Posterior vena cava (tissue), 2 donors: ENCODE data around the gene IMPG1. TPM values are rescaled to one million over a fixed set of nuclear protein-coding genes. Genes with fewer than 3 reads are reported as not detected.

ENCODE experiments used
- DNase-seq: peaks from one replicate; pipeline ENCODE4 v3.0.0-alpha.2; 2020; ENCODE audit warnings: low spot score
- intact Hi-C, 2 donors: fragments of 100-400 bp; cut with DNase I; formaldehyde crosslinking; loops; one replicate each; pipeline versions ENCODE4 v1.14.1 to v1.14.2; 2022 to 2023
- total RNA-seq, 2 donors: library from RNA; stranded (reverse); fragmentation: NEBNext Ultra II Directional; extraction: Animal tissue kit (Norgen Biotek cat#: 25700); gene quantifications; one replicate each; pipeline ENCODE4 v1.2.1, GENCODE V29; 2021
- donor health status: DM: yes; HTN: yes; CAD: no.
- donor health status: DM: yes; HTN: yes; CAD: no.

The IMPG1 gene
- total RNA-seq, 2 donors from 2014 or later: not detected

GRCh38 chr6:75968143-75968542, 104.3 kb downstream of the IMPG1 start:
- intact Hi-C loops: no loop called here
- no peak for DNase-seq

- intact Hi-C loops: no loop called here
- no peak for DNase-seq
These were observed 108.9 kb downstream of the IMPG1 start for GRCh38 chr6:75963569-75963968.

- DNase-seq: no peak
- intact Hi-C loops: no loop called here
These were observed 120.3 kb downstream of the IMPG1 start for GRCh38 chr6:75952128-75952527.

DNA sequence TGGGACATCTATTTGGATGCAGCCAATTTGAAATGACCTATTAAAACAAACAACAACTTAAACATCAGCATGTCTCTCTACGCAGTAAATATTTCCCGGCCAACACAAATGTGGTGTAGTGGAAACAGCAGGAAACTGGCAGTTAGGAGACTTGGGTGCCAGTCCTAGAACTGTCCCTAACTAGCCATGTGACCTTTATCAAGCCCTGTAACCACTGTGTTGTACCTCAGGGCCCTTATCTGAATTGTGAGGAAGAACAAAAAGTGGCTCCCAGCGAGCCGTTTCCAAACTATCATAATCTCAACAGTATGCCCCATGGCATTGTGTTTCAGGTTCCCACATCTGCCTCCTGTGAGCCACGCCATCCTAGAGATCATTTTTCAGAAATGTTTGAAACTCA, 124.5 kb downstream of the IMPG1 start:
- intact Hi-C loops: no loop called here
- DNase-seq: no peak

GRCh38 chr6:75946146-75946831, 126.2 kb downstream of the IMPG1 start:
- intact Hi-C loops: no loop called here
- no peak for DNase-seq

- no peak for DNase-seq
- intact Hi-C loops: no loop called here
These were observed 129.1 kb downstream of the IMPG1 start for GRCh38 chr6:75943381-75943780.

DNA sequence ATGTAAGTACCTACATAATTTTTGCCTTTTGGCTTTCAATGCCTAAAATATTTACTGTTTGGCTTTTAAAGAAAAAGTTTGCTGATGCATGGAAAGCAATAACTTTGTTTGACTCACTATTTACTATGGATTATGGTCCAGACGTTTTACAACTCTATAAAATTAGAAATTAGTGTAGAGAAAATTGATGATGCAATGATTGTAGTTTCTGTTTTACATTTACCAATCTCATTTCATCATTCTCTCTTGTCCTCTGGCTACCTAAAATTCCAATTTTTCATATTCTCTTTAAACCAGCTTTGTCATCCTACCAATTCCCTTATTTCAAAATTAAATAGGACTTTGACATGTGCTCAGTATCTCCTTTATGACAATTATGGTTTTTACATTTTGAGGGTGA, 131.0 kb downstream of the IMPG1 start:
- intact Hi-C loops: no loop called here
- DNase-seq: no peak

- intact Hi-C loops: no loop called here
- no peak for DNase-seq
These were observed 131.9 kb downstream of the IMPG1 start for GRCh38 chr6:75940564-75940963.

DNA sequence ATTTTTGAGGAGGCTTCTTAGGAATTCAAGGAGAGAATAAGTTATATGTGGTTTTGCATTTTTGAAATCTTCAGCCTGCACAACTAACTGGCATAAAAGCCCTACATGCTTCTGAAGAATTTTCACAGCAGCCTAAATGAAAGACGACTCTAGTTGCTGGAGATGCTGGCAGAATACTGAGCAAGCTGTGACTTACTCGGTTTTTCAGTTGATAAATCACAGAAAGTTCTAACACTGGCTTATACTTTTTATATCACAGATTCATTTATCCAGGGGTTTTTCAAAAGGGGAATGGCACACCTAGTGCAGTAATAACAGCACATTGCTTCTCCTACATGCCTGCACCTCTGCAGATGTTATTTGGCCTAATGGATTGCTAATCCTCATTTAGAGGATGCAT, 134.6 kb downstream of the IMPG1 start:
- intact Hi-C loops: loop anchor here in 1 of 2 donors (10.0 kb wide), 1 partner anchor 1527 kb away; the partner anchor contains the start of gene HTR1B
- DNase-seq: no peak

- intact Hi-C loops: loop anchor here in 1 of 2 donors (10.0 kb wide), 1 partner anchor 1528 kb away; the partner anchor contains the start of gene HTR1B
- no peak for DNase-seq
These were observed 135.8 kb downstream of the IMPG1 start for GRCh38 chr6:75936682-75937081.

DNA sequence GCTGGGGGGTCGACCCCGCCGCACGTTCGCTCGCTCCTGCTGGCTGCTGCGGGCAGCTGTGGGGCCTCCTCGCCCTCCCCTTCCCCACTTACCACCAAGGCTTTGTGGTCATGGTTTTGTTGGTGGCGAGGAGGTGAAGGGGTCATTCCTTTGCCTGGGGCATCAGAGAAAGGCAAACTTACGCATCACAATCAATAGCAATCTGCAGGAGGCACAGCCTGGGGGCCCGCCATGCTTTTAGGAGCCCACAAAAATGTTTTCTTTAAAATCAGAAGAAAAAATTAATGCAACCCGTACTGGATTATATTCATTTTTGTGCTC, 137.0 kb downstream of the IMPG1 start:
- intact Hi-C loops: loop anchor here in 1 of 2 donors (10.0 kb wide), 1 partner anchor 1529 kb away; the partner anchor contains the start of gene HTR1B
- no peak for DNase-seq

DNA sequence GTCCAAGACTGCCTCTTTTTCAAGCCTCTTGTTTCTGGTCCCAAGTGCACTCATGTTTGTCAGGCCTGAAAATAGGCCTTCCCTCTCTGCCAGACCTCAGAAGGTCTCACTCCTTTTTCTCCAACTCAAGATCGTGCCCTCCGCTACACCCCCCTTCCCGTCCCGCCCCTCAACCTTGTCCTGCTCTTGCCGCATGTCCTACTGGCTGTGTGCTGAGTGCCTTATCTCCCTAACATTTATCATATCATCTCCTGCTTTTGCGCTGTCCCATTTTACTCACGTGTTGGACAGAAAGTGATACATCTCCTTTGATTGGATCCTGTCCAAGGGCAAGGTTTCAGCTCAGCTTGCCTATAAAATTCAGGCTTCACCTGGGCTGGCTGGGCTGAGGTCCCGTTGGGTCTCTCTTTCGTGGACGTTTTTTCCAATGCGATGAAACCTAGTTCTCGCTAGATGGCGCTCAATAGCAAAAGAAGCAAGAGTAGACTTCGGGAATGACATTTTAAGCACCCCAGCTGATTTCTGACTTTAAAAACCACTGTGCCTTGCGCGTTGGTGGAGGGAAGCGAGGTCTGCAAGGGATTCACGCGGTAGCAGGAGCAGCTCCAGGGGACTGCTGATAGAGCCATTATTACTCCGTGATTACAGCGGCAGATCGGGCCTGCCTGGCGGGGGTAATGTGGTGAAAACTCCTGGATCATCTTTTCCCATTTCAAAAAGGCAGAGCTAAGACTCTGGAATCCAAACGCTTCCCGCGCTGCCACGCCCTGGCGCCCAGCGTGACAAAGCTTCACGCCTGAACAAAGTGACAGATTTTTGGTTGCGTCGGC, 137.6 kb downstream of the IMPG1 start:
- intact Hi-C loops: loop anchor here in 1 of 2 donors (10.0 kb wide), 1 partner anchor 1530 kb away; the partner anchor contains the start of gene HTR1B
- DNase-seq: no peak

DNA sequence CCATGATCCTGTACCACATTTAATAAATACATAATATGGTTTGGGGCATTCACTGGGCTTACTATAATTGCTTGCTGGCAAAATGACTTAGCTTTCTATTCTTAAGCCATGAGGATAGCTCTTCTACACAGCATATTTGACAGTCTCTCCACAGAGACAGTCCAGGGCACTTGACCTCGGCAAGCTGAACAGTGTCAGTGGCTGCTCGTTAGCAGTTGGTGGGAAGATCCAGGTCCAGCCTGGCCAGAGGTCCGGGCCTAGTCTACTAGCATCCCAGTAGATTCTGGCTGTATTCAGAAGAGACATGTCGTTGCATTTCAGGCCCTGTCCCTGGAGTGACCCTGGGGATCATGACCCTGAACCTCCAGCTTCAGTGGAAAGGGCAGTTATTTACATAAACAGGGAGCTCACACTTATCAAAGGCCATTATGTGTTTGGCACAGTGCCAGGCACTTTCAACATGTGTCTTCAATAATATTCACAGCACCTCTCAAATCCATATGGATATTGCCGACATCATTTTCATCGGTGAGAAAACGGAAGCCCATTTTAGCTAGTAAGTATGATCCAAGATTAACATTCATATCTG, 139.0 kb downstream of the IMPG1 start:
- no peak for DNase-seq

GRCh38 chr6:75932067-75932466, 140.4 kb downstream of the IMPG1 start:
- DNase-seq: no peak
- intact Hi-C loops: loop anchor here in 1 of 2 donors (10.0 kb wide), 1 partner anchor 1533 kb away; the partner anchor contains the start of gene HTR1B

More for the DNA sequence above, 139.0 kb downstream of the IMPG1 start:
- intact Hi-C loops: loop anchor here in 1 of 2 donors (10.0 kb wide), 1 partner anchor 1531 kb away; the partner anchor contains the start of gene HTR1B

DNA sequence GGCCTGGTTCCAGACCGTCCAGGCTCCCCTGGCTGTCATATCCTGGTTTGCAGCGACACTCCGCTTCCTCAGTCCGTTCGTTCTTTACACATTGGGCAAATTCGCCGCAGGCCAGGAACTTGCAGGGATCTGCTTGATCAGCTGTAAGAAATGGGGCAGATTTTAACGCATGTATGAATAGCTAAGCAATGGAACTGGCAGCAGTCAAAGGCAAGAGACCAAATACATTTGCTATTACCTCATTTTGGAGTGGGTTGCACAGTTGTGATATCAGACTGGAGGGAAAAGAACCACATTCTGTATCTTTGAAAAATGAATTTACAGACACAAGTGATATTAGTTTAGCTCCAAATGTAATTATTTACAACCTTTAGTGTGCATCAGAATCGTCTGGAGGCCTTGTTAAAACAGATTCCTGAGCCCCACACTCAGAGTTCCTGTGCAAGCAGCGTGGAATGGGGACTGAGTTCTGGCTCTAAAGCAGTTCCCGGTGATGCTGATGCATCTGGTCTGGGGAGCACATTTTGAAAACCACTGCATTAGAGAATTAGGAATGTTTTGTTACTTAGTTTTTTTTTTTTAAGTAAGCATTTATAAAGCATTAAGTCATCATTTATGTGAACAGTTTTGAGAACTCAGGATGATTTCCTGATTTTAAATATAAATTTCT, 141.3 kb downstream of the IMPG1 start:
- DNase-seq: no peak
- intact Hi-C loops: loop anchor here in 1 of 2 donors (10.0 kb wide), 1 partner anchor 1534 kb away; the partner anchor contains the start of gene HTR1B

GRCh38 chr6:75926293-75927168, 145.9 kb downstream of the IMPG1 start:
- intact Hi-C loops: no loop called here
- no peak for DNase-seq

DNA sequence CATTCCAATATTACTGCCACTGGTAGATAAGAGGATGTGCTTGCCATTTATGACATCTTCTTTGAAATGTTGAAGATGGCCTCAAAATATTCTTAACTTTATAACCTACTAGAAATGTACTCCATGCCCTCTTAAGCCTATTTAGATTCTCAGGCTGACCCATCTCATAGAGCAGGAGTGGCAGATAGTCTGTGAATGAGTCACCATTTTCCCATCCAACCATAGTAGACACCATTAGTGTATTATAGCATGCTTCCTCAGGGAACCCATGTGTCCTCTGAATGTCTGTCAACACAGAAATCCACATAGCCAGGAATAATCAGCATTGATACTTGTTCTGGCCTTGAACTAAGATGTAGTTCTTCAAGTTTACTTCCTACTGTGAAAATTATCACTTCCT, 150.2 kb downstream of the IMPG1 start:
- no peak for DNase-seq
- intact Hi-C loops: no loop called here

DNA sequence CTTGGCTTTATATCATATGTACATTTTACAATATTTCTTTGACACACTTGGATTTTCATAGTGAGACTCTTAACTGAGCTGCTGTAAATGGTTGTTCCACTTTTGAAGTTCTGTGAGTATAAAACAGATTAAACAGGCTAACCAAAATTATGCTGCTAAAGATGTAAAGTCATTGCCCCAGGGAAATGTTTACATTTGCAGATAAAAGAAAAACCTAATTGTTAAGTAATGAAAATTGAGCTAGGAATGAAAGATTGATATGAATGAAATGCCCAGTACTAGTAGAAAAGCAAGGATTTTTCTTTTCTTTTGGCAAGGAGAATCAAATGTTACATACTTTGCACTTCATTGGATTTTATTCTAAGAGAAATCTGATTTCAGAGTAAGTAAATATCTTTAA, 159.4 kb downstream of the IMPG1 start:
- intact Hi-C loops: no loop called here

More for the DNA sequence above, 159.4 kb downstream of the IMPG1 start:
- no peak for DNase-seq
